ENCODE results near the gene SMAD3. TPM values are rescaled to one million over a fixed set of nuclear protein-coding genes. Genes with fewer than 3 reads are reported as not detected.

SMAD3 gene
- total RNA-seq, 1 experiment from 2014 or later = 54.8 TPM

DNA sequence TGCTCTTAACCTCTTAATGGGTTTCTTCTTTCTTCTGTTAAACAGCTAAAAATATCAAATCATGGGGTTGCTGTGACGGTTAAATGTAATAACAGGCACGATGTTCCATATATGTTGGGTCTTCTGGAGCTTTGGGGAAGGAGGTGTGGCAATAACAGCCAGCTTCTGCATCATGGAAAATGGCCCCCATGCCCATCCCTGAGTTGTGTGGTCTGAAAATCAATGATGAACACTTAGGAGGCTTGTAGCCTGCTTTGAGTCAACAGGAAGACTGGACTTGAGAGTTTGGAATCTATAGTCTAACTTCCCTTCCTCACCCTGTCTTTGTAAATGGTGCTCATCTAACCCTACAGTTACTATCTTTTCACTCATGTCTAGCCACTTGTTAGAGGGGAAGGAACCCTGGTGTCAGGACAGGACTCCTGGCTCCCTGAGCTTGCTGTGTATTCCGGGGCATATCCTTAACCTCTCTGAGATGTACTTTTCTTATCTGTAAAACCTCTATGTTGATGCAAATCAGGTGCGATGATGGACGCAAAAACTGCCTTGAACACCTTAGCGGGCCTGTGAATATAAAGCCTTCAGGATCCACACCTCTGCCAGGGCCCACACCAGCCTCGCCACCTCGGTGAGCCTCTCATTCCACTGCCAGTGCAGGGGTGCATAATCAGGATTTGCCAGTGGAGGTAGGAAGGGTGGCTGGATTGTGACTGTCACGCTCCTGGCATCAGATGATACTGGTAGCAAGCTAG lies 27.5 kb downstream of the SMAD3 start:
- Histone ChIP-seq H3K9me3 (no peaks in the 10 kb centered on the region), H3K36me3 (ENCODE audit: control insufficient read depth, insufficient read depth, low read length) (no peaks in the 10 kb centered on the region; the same call in 1 of the 2 replicates), H3K4me1 (peaks cover 7% of the 10 kb centered on the region), H3K27me3 (replicated peaks; ENCODE audit: control insufficient read depth, insufficient read depth, low read length) (no peaks in the 10 kb centered on the region), H3K4me3 (ENCODE audit: low read depth, low read length) (no peak overlapping the region)
- Mint-ChIP-seq H3K27ac (ENCODE audit: unreplicated experiment) (no peak overlapping the region), H3K4me1 (ENCODE audit: low read depth, unreplicated experiment) (peaks cover 24% of the 10 kb centered on the region), H3K36me3 (ENCODE audit: insufficient read depth, unreplicated experiment) (peaks cover 13% of the 10 kb centered on the region), H3K9me3 (ENCODE audit: unreplicated experiment) (no peaks in the 10 kb centered on the region), H3K4me3 (ENCODE audit: unreplicated experiment) (no peak overlapping the region), H3K27me3 (ENCODE audit: insufficient read depth, unreplicated experiment) (no peaks in the 10 kb centered on the region)
- POLR2A ChIA-PET = no interaction called here
- CTCF ChIA-PET = no interaction called here
- TF ChIP-seq, protein P1, sequence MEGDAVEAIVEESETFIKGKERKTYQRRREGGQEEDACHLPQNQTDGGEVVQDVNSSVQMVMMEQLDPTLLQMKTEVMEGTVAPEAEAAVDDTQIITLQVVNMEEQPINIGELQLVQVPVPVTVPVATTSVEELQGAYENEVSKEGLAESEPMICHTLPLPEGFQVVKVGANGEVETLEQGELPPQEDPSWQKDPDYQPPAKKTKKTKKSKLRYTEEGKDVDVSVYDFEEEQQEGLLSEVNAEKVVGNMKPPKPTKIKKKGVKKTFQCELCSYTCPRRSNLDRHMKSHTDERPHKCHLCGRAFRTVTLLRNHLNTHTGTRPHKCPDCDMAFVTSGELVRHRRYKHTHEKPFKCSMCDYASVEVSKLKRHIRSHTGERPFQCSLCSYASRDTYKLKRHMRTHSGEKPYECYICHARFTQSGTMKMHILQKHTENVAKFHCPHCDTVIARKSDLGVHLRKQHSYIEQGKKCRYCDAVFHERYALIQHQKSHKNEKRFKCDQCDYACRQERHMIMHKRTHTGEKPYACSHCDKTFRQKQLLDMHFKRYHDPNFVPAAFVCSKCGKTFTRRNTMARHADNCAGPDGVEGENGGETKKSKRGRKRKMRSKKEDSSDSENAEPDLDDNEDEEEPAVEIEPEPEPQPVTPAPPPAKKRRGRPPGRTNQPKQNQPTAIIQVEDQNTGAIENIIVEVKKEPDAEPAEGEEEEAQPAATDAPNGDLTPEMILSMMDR (IDR thresholded peaks at IDR 0.05; ENCODE audit: insufficient read depth in 1 of 2, low read depth in 1 of 2, low read length in 1 of 2, severe bottlenecking in 1 of 2, unreplicated experiment in 1 of 2) = no peak
- no peak for DNase-seq
- BruUV-seq (replicated peaks) = no TSS peak
- intact Hi-C loops (cut with micrococcal nuclease; ENCODE audit: unreplicated experiment) = no loop called here

DNA sequence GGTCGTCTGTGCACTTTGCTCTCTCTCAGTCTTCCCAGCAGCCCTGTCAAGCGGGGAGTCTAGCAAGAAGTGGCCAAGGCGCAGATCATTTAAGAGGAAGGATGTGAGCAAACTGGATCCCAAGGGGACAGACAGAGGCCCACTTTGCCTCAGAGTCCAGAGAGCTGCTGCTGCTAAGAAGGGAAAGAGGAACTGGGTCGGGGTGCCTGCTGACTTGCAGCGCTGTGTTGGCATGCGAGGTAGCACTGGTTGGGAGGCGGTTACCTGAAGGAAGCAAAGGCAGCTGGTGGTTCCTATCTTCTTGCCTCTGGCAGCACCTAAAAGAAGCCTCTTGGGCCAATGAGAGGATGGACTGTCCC lies 28.1 kb downstream of the SMAD3 start:
- Histone ChIP-seq H3K4me1 (peaks cover 6% of the 10 kb centered on the region), H3K36me3 (ENCODE audit: control insufficient read depth, insufficient read depth, low read length) (no peaks in the 10 kb centered on the region; the same call in 1 of the 2 replicates), H3K4me3 (ENCODE audit: low read depth, low read length) (no peak overlapping the region), H3K9me3 (no peaks in the 10 kb centered on the region), H3K27me3 (replicated peaks; ENCODE audit: control insufficient read depth, insufficient read depth, low read length) (no peaks in the 10 kb centered on the region)
- Mint-ChIP-seq H3K9me3 (ENCODE audit: unreplicated experiment) (no peaks in the 10 kb centered on the region), H3K4me1 (ENCODE audit: low read depth, unreplicated experiment) (peaks cover 27% of the 10 kb centered on the region), H3K27ac (ENCODE audit: unreplicated experiment) (no peak overlapping the region), H3K4me3 (ENCODE audit: unreplicated experiment) (no peak overlapping the region), H3K27me3 (ENCODE audit: insufficient read depth, unreplicated experiment) (no peaks in the 10 kb centered on the region), H3K36me3 (ENCODE audit: insufficient read depth, unreplicated experiment) (peaks cover 14% of the 10 kb centered on the region)
- intact Hi-C loops (cut with micrococcal nuclease; ENCODE audit: unreplicated experiment) = no loop called here
- ChIA-PET POLR2A (no interaction called here), CTCF (no interaction called here)
- no TSS peak for BruUV-seq (replicated peaks)
- DNase-seq = no peak
- TF ChIP-seq, protein P1 (IDR thresholded peaks at IDR 0.05; ENCODE audit: insufficient read depth in 1 of 2, low read depth in 1 of 2, low read length in 1 of 2, severe bottlenecking in 1 of 2, unreplicated experiment in 1 of 2) = no peak

DNA sequence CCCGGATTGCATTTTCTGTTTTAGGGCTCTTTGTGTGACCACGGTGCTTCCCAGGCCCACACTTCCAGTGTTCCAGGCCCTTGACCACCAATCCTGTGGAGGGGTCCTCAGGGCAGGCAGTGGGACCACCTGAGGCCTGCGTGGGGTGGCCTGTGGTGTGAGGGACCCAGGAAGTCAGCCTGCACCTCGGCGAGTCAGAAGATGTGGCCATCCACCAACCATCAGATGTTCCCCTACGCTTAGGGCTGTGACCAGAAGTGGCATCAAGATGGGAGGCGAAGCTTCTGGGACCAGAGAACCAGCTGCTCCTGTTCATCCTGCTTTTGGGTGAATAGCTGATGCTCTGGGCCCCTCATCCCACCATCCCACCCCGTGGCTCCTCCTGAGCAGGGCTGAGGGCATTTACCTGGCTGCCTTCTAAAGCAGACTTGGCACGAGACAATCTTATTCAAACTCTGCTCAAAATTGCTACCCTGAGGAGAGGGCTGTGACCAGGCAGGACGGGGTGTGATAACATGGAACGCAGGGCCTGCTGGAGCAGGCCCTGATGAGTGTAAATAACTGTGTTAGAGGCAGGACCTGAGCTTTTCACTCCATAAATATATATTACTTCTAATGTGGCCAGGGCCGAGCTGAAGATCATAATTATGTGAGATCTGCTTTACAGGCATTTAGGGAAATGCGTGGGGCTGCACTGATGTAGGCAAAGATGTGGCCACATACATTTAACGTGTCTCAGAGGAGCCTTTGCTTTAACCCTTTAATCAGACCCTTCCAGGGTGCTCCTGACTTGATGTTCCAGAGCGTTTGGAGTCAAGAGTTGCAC lies 28.8 kb downstream of the SMAD3 start:
- Mint-ChIP-seq H3K9me3 (ENCODE audit: unreplicated experiment) (no peaks in the 10 kb centered on the region), H3K36me3 (ENCODE audit: insufficient read depth, unreplicated experiment) (peaks cover 22% of the 10 kb centered on the region), H3K27ac (ENCODE audit: unreplicated experiment) (no peak overlapping the region), H3K27me3 (ENCODE audit: insufficient read depth, unreplicated experiment) (no peaks in the 10 kb centered on the region), H3K4me3 (ENCODE audit: unreplicated experiment) (no peak overlapping the region), H3K4me1 (ENCODE audit: low read depth, unreplicated experiment) (peaks cover 28% of the 10 kb centered on the region)
- TF ChIP-seq, protein P1 (IDR thresholded peaks at IDR 0.05; ENCODE audit: insufficient read depth in 1 of 2, low read depth in 1 of 2, low read length in 1 of 2, severe bottlenecking in 1 of 2, unreplicated experiment in 1 of 2) = no peak
- H3K4me1 ChIP-seq = peaks cover 7% of the 10 kb centered on the region
- no peaks in the 10 kb centered on the region for H3K9me3 ChIP-seq
- no peaks in the 10 kb centered on the region; the same call in 1 of the 2 replicates for H3K36me3 ChIP-seq (ENCODE audit: control insufficient read depth, insufficient read depth, low read length)
- no peak for DNase-seq
- ChIA-PET CTCF (no interaction called here), POLR2A (no interaction called here)
- BruUV-seq (replicated peaks) = no TSS peak
- H3K27me3 ChIP-seq (replicated peaks; ENCODE audit: control insufficient read depth, insufficient read depth, low read length) = no peaks in the 10 kb centered on the region
- no peak overlapping the region for H3K4me3 ChIP-seq (ENCODE audit: low read depth, low read length)
- intact Hi-C loops (cut with micrococcal nuclease; ENCODE audit: unreplicated experiment) = no loop called here
